Activated CD8-positive, alpha-beta T cell treated with anti-CD3 and anti-CD28 coated beads for 36 hours (primary cell): ENCODE data around the gene F11R. TPM values are rescaled to one million over a fixed set of nuclear protein-coding genes. Genes with fewer than 3 reads are reported as not detected.

ENCODE experiments used
- ATAC-seq: fragments of 200-7000 bp; cut with Tn5 transposase; one replicate; pipeline ENCODE4 v1.10.0; 2021; ENCODE audit warnings: mild to moderate bottlenecking, moderate library complexity
- CTCF ChIA-PET: fragments of 350-600 bp; sonication (Branson Sonifier 250); formaldehyde crosslinking; loops from one replicate; lab custom pipeline; 2021; ENCODE audit warnings: antibody characterized with exemption; lab: Charles Lee
- POLR2A ChIA-PET: fragments of 350-600 bp; sonication (Branson Sonifier 250); formaldehyde crosslinking; loops from one replicate; lab custom pipeline; 2021; ENCODE audit warnings: antibody characterized with exemption; lab: Charles Lee
- DNase-seq: peaks from one replicate; pipeline ENCODE4 v3.0.0-alpha.2; 2020
- H3K27ac Mint-ChIP-seq: one replicate; pipeline ENCODE4 v1.8.0; 2021; ENCODE audit warnings: mild to moderate bottlenecking, mixed read lengths
- H3K27me3 Mint-ChIP-seq: one replicate; pipeline ENCODE4 v1.8.0; 2021; ENCODE audit warnings: mixed read lengths
- H3K36me3 Mint-ChIP-seq: one replicate; pipeline ENCODE4 v1.8.0; 2021; ENCODE audit warnings: low read depth, mixed read lengths
- H3K4me1 Mint-ChIP-seq: one replicate; pipeline ENCODE4 v1.8.0; 2021; ENCODE audit warnings: low read depth, mixed read lengths
- H3K4me3 Mint-ChIP-seq: one replicate; pipeline ENCODE4 v1.8.0; 2021; ENCODE audit warnings: mild to moderate bottlenecking, moderate library complexity, mixed read lengths
- H3K9me3 Mint-ChIP-seq: one replicate; pipeline ENCODE4 v1.8.0; 2021; ENCODE audit warnings: mixed read lengths
- CTCF ChIP-seq: fragments of 200-600 bp; IDR thresholded peaks from one replicate; pipeline ENCODE4 v1.8.0; 2022; ENCODE audit warnings: antibody characterized with exemption, mild to moderate bottlenecking
- intact Hi-C: fragments of 100-400 bp; cut with micrococcal nuclease; formaldehyde crosslinking; loops from one replicate; pipeline ENCODE4 v1.10.0; 2022
- total RNA-seq, 2 experiments: library from RNA; stranded (reverse); gene quantifications; one replicate each; pipeline ENCODE4 v1.2.3, GENCODE V29; 2021

Gene F11R
- total RNA-seq, 2 experiments from 2014 or later = 19.0 to 20.9 TPM

GRCh38 chr1:161000736-161001480 lies 20.0 kb downstream of the F11R start:
- Mint-ChIP-seq H3K4me3 (no peak overlapping the region), H3K4me1 (peaks cover 10% of the 10 kb centered on the region), H3K27ac (no peak overlapping the region), H3K27me3 (no peaks in the 10 kb centered on the region), H3K36me3 (peaks cover 8% of the 10 kb centered on the region), H3K9me3 (no peaks in the 10 kb centered on the region)
- CTCF ChIA-PET = interaction anchor here (0.7 to 2.1 kb wide), 4 partner anchors 10 to 13 kb away, joined by 3 to 6 read pairs (median 4); no protein-coding TSS in a partner anchor
- DNase-seq (no peak), ATAC-seq (no peak)
- no peak for TF ChIP-seq CTCF
- intact Hi-C loops = loop anchor here (5.0 kb wide), 1 partner anchor 41 kb away; no protein-coding TSS in a partner anchor
- POLR2A ChIA-PET = interaction anchor here (1.0 kb wide), 1 partner anchor 12 kb away, joined by 3 read pairs; no protein-coding TSS in a partner anchor

DNA sequence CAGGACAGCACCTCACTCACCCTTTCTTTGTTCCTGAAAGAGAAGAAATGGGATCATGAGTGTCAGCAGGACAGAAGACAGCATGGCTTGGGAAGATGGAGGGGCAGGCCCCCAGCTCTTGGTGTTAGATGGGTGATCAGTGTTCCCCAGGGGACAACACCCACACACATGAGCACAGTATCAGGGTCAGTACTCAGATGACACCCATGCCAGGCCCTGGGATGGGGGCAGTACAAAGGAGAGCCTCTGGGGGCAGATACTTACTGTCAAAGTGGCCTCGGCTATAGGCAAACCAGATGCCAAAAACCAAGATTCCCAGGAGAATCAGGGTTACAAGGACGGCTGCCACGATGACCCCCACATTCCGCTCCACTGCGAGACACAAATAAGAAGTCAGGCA lies 21.6 kb downstream of the F11R start:
- no peak for TF ChIP-seq CTCF
- no peak for ATAC-seq
- H3K4me1 Mint-ChIP-seq = peaks cover 21% of the 10 kb centered on the region
- H3K27me3 Mint-ChIP-seq = no peaks in the 10 kb centered on the region
- peaks cover 8% of the 10 kb centered on the region for H3K36me3 Mint-ChIP-seq
- DNase-seq = no peak
- ChIA-PET CTCF (interaction anchor here (1.0 to 5.3 kb wide), 5 partner anchors 22 to 99 kb away, joined by 4 to 65 read pairs (median 11); partner anchors contain the start of genes F11R and KLHDC9), POLR2A (interaction anchor here (0.6 to 3.1 kb wide), 5 partner anchors 9 to 163 kb away, joined by 3 to 19 read pairs (median 3); partner anchors contain the start of gene KLHDC9)
- H3K4me3 Mint-ChIP-seq = no peak overlapping the region
- no peaks in the 10 kb centered on the region for H3K9me3 Mint-ChIP-seq
- intact Hi-C loops = loop anchor here (5.0 kb wide), 1 partner anchor 98 kb away; the partner anchor contains the start of gene KLHDC9
- no peak overlapping the region for H3K27ac Mint-ChIP-seq

DNA sequence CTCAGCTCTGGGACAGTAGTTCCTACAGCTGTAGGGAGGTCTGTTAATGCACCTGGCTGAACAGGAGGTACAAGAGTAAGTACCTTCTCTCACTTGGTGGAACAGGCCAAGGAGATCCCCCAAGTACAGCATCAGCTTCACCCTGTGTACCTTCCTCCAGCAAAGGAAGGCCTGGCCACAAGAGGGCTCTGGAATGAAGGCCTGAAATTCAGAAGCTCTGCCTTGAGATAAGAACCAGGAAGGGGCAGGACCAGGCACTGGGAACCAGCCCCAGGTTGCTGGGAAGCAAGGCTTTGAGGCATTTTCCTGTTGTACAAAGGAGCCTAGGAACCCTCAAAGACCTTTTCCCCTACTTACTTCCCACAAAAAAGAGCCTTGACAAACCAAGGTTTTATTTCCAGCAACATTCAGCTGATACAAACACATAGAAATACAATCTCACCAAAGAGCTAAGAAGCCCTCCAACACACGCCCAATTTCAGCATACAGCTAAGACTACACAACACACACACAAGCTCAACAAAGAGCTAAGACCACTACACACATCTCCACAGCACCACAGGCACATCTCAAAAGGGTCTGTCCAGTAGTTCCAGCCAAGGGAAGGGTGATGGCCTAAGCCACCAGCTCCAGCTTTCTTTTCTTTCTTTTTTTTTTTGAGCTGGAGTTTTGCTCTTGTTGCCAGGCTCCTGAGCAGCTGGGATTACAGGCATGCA lies 23.5 kb downstream of the F11R start:
- intact Hi-C loops = loop anchor here (5.0 kb wide), 1 partner anchor 100 kb away; the partner anchor contains the start of gene KLHDC9
- ChIA-PET CTCF (interaction anchor here (0.7 to 5.3 kb wide), 42 partner anchors 7 to 385 kb away, joined by 3 to 65 read pairs (median 4); partner anchors contain the start of genes ARHGAP30, DEDD, F11R and KLHDC9), POLR2A (interaction anchor here (0.8 to 3.1 kb wide), 7 partner anchors 14 to 235 kb away, joined by 3 to 19 read pairs (median 4); partner anchors contain the start of gene KLHDC9)
- no peaks in the 10 kb centered on the region for H3K27me3 Mint-ChIP-seq
- TF ChIP-seq CTCF = peak; percentile 57
- peak overlapping the region; percentile 73 for H3K27ac Mint-ChIP-seq
- H3K4me1 Mint-ChIP-seq = peaks cover 21% of the 10 kb centered on the region
- H3K9me3 Mint-ChIP-seq = no peaks in the 10 kb centered on the region
- peaks cover 8% of the 10 kb centered on the region for H3K36me3 Mint-ChIP-seq
- peak; percentile 72 for DNase-seq
- H3K4me3 Mint-ChIP-seq = no peak overlapping the region
- ATAC-seq = peak; percentile 84

- H3K36me3 Mint-ChIP-seq = peaks cover 8% of the 10 kb centered on the region
- H3K27ac Mint-ChIP-seq = peak overlapping the region; percentile 37
- H3K4me1 Mint-ChIP-seq = peaks cover 21% of the 10 kb centered on the region
- DNase-seq = no peak
- ATAC-seq = no peak
- H3K9me3 Mint-ChIP-seq = no peaks in the 10 kb centered on the region
- POLR2A ChIA-PET = no interaction called here
- no peak for TF ChIP-seq CTCF
- H3K4me3 Mint-ChIP-seq = no peak overlapping the region
- H3K27me3 Mint-ChIP-seq = no peaks in the 10 kb centered on the region
- intact Hi-C loops = loop anchor here (5.0 kb wide), 1 partner anchor 101 kb away; the partner anchor contains the start of gene KLHDC9
- CTCF ChIA-PET = interaction anchor here (0.9 to 5.3 kb wide), 11 partner anchors 8 to 161 kb away, joined by 3 to 65 read pairs (median 13); partner anchors contain the start of genes ARHGAP30, F11R, ITLN2 and KLHDC9
These were observed 24.8 kb downstream of the F11R start for GRCh38 chr1:160996178-160996577.
